ENCODE measurements around the gene VEZT.
"Not testable (repeated sequence)": the region's sequence is repeated elsewhere in the genome, so short reads cannot be mapped to it uniquely, and the experiment has no call there.

VEZT gene

DNA sequence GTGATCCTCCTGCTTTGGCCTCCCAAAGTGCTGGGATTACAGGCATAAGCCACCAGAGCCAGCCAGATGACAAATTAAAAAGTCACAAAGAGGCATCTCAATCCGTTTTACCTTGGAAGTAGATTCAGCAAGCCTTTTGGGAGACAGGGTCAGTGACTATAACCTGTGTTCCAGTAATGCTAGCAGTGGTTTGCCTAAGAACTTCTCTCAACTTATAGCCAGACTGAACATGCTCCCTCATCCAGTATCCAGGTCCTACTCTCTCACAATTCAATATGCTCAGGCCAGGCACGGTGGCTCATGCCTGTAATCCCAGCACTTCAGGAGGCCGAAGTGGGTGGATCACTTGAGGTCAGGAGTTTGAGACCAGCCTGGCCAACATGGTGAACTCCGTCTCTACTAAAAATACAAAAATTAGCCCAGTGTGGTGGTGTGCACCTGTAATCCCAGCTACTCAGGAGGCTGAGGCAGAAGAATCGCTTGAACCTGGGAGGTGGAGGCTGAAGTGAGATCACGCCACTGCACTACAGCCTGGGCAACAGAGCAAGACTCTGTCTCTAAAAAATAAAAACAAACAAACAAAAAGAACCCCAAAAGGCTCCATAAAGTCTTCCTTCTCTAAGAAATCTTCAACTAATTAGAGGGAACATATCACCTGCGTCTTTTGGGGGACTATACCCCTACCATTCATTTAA lies 20.6 kb upstream of the VEZT start:
- in situ Hi-C loops (cut with MboI; ENCODE audit: low pct_unique_long_range_greater_than_20kb, low sequenced_read_pairs); DNase-seq: not testable (repeated sequence)

DNA sequence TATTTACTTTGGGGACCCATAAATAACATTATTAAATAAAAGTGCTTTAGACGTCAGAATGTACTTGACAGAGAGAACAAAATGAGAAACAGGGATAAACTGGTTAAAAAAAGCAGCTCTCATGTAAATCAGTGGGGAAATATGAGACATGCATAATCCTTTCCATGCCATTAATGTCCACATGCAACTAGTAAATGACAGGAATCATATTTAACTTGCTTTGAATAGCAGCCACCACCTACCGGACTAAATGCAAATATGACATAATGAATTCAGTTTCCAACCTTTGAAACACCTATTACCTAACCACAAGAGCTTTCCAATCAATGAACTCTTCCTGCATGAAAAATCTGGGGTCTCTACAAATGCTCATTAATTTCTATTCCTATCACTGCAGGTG lies 20.0 kb upstream of the VEZT start:
- in situ Hi-C loops (cut with MboI; ENCODE audit: low pct_unique_long_range_greater_than_20kb, low sequenced_read_pairs) = no loop called here
- no peak for DNase-seq

DNA sequence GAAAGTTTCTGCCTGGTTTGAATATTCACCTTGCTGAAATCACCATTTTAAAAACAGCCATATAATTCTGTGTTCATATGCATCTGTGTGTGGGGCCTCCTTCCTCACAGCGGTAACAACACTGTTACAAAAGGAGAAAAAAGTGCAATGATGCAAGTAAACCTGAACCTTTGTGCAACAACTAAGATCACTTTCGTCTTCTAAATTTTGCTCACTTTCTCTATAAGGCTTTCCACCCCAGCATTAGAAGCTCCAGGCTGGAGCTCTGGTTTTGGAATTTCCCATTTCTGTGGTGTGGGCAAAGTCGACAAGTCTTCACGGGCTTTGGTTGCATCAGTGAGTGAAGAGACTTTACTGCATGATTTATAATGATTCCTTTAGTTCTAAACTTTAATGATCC lies 18.7 kb upstream of the VEZT start:
- DNase-seq = no peak
- in situ Hi-C loops (cut with MboI; ENCODE audit: low pct_unique_long_range_greater_than_20kb, low sequenced_read_pairs) = no loop called here

DNA sequence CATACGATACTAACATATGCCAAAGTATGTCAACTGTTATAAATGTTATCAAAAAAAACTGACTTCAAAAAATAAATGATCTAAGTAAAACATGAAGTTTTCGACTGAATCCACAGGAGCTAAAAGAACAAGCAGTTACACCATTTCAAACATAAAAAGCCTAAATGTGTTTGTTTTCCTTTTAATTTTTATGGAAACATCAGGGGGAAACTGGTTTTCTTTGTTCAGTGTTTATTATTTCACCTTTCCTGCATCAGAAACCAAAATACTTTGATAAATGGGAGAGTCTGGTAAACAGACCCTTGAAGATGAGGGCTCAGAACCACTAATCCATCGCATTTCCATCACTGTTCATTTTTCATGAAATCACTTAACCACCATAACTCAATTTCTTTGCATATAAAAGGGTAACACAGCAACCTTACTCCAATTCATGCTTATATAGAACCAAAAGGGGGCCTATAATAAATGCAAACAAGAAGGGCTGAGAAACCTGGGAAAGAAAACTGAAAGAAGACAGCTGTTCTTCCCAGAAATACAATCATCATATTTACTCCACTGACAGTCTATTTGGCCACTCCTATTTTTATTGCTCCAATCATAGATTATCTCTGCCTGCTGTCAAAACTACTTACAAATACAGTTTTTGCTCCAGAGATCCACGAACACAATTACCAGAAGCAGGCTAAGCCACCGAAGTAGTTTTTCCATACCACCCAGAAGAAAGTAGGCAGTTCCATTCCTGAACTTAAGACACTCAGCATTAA lies 17.3 kb upstream of the VEZT start:
- DNase-seq = no peak
- in situ Hi-C loops (cut with MboI; ENCODE audit: low pct_unique_long_range_greater_than_20kb, low sequenced_read_pairs) = no loop called here

DNA sequence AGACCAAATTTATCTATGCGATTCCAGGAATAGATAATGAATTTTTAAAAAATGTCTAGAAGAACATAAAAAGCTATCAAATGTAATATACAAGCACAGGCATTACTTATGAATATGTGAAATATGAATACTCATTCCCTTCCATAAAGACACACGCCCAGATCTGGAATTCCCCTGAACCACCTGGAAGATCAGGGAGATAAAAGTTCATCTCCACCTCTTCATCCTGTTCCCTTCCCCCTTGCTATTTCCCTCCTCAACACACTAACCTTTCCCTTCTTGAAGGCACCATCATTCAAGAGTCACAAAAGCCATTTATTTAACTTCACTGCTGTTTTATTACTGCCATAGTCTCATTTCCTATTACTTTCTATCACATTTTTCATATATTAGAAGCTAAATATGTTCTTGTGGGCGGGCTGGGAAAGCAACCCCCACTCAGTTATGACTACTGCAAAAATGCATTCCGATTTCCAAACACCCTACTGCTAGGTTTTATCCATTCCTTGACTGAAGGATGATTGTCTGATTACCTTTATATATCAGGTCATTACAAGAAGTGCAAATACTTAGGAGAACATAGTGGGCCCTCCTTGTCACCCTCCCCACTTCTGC lies 16.4 kb upstream of the VEZT start:
- in situ Hi-C loops (cut with MboI; ENCODE audit: low pct_unique_long_range_greater_than_20kb, low sequenced_read_pairs) = no loop called here
- DNase-seq = no peak

DNA sequence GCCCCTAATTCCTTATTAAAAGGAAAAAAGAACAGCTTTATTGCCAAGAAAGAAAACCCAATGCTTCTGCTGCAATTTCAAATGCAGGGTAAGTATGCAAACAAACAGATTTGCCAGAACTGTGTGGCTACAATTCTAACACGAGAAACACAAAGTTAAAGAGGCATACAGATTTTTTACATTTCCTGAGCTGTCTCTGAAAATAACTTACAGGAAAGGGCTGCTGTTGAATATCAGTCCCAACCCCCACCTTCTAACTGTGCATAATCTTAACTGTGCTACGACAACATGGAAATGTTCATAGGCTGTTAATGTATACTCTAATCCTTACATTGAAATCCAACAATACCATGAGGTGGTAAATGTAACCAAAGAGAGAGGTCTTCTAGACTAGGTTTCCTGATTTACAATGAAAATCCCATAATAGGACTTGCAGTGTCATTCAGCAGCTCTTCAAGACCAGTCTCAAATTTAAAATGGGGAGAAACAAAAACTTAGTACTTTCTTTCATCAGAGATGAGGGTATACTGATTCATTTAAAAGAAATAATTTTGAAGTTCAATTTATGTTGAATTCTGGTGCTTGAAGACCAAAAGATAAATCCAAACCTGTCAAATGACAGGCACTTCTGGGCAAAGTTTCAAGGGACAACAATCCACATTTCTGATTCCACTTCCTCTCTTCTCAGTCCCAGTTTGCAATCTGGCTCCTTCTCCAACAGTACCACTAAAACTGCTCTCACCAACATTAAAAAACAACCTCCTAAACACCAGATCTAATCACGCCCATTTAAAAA lies 14.7 kb upstream of the VEZT start:
- DNase-seq = peak; percentile 58
- in situ Hi-C loops (cut with MboI; ENCODE audit: low pct_unique_long_range_greater_than_20kb, low sequenced_read_pairs) = no loop called here

DNA sequence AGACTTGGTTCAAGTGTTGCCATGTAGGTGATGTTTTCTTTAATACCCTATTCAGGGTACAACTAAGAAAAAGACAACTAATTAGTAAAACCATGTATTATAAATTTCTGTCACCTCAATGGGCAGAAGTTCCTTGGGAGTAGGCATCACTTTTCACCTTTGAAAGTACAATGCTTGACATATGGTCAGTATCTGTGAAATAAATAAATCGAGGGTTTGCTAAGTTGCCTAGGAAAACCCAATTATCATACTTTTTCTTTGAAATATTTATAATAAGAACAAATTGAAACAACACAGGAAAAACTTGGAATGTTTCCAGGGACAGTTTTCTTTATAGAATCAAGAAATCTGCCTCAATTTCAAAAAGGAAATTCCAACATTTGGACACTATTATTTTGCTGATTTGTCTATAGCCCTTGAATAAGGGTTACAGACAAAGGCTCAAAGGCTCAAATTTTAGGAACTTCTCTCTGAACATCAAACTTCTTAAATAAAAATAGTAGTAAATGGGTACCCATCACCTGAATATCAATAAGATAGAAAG lies 14.0 kb upstream of the VEZT start:
- in situ Hi-C loops (cut with MboI; ENCODE audit: low pct_unique_long_range_greater_than_20kb, low sequenced_read_pairs) = no loop called here

DNA sequence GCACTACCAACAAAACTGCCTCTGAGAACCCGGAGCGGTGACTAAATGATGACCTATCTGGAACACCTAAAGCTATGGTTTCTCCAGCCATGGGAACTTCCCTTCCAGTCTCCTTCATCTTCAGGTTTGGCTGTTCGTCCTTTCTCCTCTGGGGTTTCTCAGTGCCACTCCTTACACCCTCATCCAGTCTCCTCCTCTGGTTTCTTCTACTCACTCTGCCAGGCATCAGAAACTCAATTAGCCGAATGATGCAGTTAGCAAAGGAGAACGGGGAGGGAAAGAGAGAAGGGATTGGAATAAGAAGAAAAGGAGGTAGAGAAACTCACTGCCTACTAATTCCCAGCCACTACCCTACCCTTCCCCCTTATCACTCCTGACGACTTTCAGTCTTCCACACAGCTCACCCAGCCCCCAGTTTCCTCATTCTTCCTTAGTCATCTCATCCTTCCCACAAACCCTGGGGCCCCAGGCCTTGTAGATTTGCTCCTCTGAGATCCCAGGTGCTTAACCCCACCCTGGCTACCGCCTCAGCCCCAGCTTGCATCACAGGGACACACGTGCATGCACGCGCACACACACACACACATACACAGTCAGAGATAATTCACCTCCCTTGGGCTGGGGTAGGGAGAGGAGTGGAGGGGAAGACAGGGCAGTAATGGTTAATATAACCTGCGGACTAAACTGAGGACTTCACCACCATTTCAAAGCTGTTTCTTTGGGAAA lies 13.3 kb upstream of the VEZT start:
- DNase-seq = peak; percentile 71
- in situ Hi-C loops (cut with MboI; ENCODE audit: low pct_unique_long_range_greater_than_20kb, low sequenced_read_pairs) = no loop called here

More for the DNA sequence above, 14.0 kb upstream of the VEZT start:
- no peak for DNase-seq

DNA sequence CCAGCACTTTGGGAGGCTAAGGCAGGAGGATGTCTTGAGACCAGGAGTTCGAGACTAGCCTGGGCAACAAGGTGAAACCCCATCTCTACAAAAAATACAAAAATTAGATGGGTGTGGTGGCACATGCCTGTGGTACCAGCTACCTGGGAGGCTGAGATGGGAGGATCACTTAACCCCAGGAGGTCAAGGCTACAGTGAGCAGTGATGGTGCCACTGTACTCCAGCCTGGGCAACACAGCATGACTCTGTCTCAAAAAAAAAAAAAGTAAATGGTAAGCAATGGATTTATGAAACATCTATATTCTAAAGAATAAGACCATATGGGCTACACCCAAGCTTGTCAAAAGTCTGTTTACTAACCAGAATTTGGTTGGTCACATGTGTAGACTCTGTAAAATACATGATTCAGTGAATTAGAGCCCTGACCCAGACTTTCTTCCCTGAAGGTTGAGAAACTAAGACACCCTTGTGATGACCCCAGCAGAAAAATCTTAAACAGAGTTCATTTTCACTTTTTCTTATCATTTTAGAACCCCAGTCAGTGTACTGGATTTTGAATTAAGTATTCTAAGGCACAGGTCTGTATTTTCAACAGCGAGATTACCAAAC lies 12.5 kb upstream of the VEZT start:
- DNase-seq = no peak
- in situ Hi-C loops (cut with MboI; ENCODE audit: low pct_unique_long_range_greater_than_20kb, low sequenced_read_pairs) = no loop called here

DNA sequence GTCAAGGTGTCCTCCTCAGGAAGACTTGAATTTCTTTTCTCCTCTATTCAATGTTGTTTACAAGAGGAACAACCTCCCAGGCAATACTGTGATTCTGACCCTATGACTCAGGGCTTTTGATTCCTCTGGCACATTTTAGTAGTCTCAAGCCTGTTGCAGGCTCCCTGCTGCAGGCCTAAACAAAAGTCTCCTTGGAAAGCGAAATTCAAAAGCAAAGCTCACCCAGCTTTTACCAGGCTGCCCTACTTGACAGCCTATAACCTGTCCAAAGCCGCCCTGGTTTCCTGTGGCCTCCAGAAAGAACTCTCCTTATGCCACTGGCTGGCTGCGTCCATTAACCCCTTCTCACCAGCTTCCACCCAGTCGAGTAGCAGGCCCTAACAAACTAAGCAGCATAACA lies 11.9 kb upstream of the VEZT start:
- DNase-seq = peak; percentile 42
- in situ Hi-C loops (cut with MboI; ENCODE audit: low pct_unique_long_range_greater_than_20kb, low sequenced_read_pairs) = no loop called here

DNA sequence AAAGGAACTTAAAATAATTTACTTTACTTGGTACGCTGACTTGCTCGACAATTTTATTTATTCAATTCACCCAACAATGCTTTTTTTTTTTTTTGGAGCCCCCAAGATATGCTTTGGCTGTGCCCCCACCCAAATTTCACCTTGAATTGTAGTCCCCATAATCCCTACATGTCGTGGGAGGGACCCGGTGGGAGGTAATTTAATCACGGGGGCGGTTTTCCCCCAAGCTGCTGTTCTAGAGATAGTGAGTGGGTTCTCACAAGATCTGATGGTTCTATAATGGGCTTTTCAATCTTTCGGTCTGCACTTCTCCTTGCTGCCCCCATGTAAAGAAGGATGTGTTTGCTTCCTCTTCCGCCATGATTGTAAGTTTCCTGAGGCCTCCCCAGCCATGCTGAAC lies 10.7 kb upstream of the VEZT start:
- no peak for DNase-seq
- in situ Hi-C loops (cut with MboI; ENCODE audit: low pct_unique_long_range_greater_than_20kb, low sequenced_read_pairs) = no loop called here

DNA sequence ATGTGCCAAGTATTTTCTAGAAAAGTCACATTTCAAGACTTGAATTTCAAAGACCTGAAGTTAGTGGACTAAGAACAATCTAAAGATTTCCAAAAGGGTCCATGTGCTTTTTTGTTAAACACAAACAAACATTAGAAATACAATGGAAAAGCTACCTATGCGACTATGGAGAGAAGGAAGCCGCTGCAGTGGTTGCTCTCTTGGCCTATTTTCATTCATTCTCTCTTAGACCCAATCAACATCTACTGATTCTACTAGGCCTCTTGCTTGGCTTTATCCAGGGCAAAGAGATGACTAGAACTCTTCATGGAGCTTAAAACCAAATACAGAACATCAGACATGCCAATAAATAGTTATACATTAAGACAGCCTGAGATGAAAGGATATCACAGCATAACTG lies 10.2 kb upstream of the VEZT start:
- in situ Hi-C loops (cut with MboI; ENCODE audit: low pct_unique_long_range_greater_than_20kb, low sequenced_read_pairs) = no loop called here
- no peak for DNase-seq

DNA sequence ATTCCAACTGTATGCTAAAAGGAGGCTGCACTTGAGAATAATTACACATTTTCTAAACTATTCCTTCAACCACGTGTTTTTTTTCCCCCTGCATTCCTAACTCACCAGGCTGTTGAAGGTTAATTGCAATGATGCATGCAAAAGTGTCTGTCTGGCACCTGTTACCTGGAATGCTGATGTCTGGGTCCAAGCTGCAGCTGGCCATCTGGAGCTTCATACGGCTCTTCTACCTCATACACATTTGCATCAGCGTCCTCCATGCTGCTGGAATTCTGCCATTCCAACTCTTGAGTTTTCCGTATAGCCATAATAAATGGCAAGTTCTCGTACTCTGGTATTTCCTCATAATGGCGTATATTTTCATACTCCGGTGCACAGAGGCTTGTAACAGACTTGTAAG lies 8.9 kb upstream of the VEZT start:
- in situ Hi-C loops (cut with MboI; ENCODE audit: low pct_unique_long_range_greater_than_20kb, low sequenced_read_pairs) = no loop called here

DNA sequence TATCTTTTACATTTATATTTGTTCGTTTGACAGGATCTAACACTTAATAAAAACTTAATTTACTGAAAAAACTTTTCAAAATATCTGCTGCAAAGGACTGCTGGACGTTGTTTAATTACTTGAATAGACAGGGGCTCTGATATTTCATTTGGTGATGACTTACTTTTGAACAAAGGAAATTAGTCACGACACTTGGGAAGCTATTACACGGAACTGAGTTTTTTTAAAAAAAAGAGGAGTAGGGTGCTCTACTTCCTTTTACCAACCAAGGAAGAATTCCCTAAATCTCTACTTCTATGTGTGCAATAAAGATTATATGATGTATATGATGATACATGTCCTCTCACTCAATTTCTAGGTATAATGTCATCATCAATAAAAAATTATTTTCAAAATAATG lies 5.0 kb upstream of the VEZT start:
- in situ Hi-C loops (cut with MboI; ENCODE audit: low pct_unique_long_range_greater_than_20kb, low sequenced_read_pairs) = no loop called here
- no peak for DNase-seq

More for the DNA sequence above, 8.9 kb upstream of the VEZT start:
- DNase-seq = no peak

DNA sequence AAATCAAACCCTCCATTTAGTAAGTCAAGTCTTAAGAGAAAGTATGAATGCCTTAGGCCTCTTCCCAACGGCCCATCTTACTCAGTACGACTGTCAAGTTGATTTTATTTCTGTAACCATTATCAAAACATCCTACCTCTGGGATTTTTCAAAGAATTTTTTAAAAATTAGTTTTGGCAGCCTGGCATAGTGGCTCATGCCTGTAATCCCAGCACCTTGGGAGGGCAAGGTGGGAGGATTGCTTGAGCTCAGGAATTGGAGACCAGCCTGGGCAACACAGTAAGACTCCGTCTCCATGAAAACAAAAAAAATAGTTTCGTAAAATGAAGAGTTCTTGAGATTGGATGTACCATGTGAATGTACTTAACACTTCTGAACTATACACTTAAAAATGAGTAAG lies 4.5 kb upstream of the VEZT start:
- in situ Hi-C loops (cut with MboI; ENCODE audit: low pct_unique_long_range_greater_than_20kb, low sequenced_read_pairs) = no loop called here
- DNase-seq = no peak

DNA sequence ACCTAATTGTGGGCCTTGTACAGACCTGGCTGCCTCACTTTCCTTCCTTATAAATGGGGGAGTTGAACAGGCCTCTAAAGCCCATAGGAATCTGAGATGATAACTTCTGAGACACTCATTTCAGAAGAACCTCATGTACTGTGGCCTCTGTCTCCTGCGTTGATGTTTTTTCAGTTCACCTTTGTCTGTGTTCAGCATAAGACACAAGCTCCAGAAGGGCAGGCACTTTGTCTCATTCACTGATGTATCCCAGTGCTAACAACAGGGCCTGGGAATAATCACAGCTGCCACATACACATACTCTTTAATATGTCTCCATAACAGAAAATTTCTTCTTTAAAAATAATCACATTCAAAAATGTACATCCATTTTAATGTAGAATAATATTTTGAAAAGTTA lies 3.7 kb upstream of the VEZT start:
- in situ Hi-C loops (cut with MboI; ENCODE audit: low pct_unique_long_range_greater_than_20kb, low sequenced_read_pairs) = no loop called here
- DNase-seq = no peak

DNA sequence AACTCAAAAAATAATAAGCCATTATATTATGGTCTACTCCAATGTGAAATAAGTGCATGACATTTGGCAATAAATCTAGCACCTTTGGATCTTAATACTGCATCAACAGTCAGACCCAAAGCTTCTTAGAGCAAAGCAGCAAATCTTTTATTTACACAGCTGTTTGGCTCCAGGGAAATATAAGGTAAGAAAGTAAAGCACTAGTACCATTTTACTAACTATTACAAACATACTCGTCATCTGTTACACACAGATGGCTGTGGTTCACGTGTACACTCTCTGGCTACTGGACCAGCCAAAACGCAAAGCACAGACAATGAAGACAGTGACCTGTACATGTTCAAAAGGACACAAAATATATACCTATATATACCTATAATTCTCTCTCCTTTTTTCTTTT lies 3.1 kb upstream of the VEZT start:
- in situ Hi-C loops (cut with MboI; ENCODE audit: low pct_unique_long_range_greater_than_20kb, low sequenced_read_pairs) = no loop called here
- no peak for DNase-seq

DNA sequence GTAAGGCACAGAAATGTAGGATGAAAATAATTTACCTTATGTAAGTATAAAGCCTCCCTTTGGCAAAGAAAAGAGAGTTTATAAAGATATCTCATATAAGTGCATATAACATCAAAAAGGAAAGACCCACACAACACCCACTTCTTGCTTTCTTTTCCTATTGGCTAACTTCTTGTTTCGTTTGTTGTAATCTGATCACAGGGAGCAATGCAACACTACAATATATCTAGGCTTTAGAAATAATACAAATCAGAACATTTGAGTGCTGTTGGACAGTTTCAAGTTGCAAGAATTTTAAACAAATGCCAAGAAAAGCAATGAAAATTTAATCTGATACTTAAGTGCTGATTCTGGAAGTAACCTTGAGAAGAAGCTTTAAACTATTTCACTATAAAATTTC lies 1.7 kb upstream of the VEZT start:
- in situ Hi-C loops (cut with MboI; ENCODE audit: low pct_unique_long_range_greater_than_20kb, low sequenced_read_pairs) = no loop called here
- peak; percentile 17 for DNase-seq

Data from KBM-7 (cell line).